ENCODE measurements around the gene CENPP.

Gene CENPP

GRCh38 chr9:92503156-92503555 lies 177.4 kb downstream of the CENPP start:
- H3K27me3 ChIP-seq (ENCODE audit: control insufficient read depth, insufficient read depth, low read length), result no peaks in the 10 kb centered on the region
- H3K36me3 ChIP-seq (ENCODE audit: control insufficient read depth, insufficient read depth, low read length), result no peaks in the 10 kb centered on the region
- TF ChIP-seq, protein P1, sequence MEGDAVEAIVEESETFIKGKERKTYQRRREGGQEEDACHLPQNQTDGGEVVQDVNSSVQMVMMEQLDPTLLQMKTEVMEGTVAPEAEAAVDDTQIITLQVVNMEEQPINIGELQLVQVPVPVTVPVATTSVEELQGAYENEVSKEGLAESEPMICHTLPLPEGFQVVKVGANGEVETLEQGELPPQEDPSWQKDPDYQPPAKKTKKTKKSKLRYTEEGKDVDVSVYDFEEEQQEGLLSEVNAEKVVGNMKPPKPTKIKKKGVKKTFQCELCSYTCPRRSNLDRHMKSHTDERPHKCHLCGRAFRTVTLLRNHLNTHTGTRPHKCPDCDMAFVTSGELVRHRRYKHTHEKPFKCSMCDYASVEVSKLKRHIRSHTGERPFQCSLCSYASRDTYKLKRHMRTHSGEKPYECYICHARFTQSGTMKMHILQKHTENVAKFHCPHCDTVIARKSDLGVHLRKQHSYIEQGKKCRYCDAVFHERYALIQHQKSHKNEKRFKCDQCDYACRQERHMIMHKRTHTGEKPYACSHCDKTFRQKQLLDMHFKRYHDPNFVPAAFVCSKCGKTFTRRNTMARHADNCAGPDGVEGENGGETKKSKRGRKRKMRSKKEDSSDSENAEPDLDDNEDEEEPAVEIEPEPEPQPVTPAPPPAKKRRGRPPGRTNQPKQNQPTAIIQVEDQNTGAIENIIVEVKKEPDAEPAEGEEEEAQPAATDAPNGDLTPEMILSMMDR (IDR thresholded peaks at IDR 0.05), result no peak
- no peak overlapping the region for H3K4me2 ChIP-seq (ENCODE audit: low read length)
- no peaks in the 10 kb centered on the region for H3K79me2 ChIP-seq
- H3K9ac ChIP-seq, result no peak overlapping the region
- H3K27ac ChIP-seq, result no peak overlapping the region
- H3K4me1 ChIP-seq, result no peaks in the 10 kb centered on the region
- no peak overlapping the region for H2AFZ ChIP-seq
- no peaks in the 10 kb centered on the region for H3K9me3 ChIP-seq (ENCODE audit: control insufficient read depth, low read length)
- no peak overlapping the region for H3K4me3 ChIP-seq (ENCODE audit: low read depth, low read length)

GRCh38 chr9:92504881-92505280 lies 179.1 kb downstream of the CENPP start:
- no peaks in the 10 kb centered on the region for H3K79me2 ChIP-seq
- H3K4me3 ChIP-seq (ENCODE audit: low read depth, low read length), result no peak overlapping the region
- TF ChIP-seq, protein P1 (IDR thresholded peaks at IDR 0.05), result no peak
- no peaks in the 10 kb centered on the region for H3K9me3 ChIP-seq (ENCODE audit: control insufficient read depth, low read length)
- H3K36me3 ChIP-seq (ENCODE audit: control insufficient read depth, insufficient read depth, low read length), result no peaks in the 10 kb centered on the region
- no peaks in the 10 kb centered on the region for H3K4me1 ChIP-seq
- no peak overlapping the region for H3K9ac ChIP-seq
- no peak overlapping the region for H3K4me2 ChIP-seq (ENCODE audit: low read length)
- H2AFZ ChIP-seq, result no peak overlapping the region
- H3K27me3 ChIP-seq (ENCODE audit: control insufficient read depth, insufficient read depth, low read length), result no peaks in the 10 kb centered on the region
- H3K27ac ChIP-seq, result no peak overlapping the region

GRCh38 chr9:92506184-92506857 lies 180.6 kb downstream of the CENPP start:
- Histone ChIP-seq H3K27me3 (ENCODE audit: control insufficient read depth, insufficient read depth, low read length) (no peaks in the 10 kb centered on the region), H3K4me1 (no peaks in the 10 kb centered on the region), H3K36me3 (ENCODE audit: control insufficient read depth, insufficient read depth, low read length) (no peaks in the 10 kb centered on the region), H3K27ac (no peak overlapping the region), H3K9ac (no peak overlapping the region), H3K4me3 (ENCODE audit: low read depth, low read length) (no peak overlapping the region), H3K79me2 (no peaks in the 10 kb centered on the region), H3K9me3 (ENCODE audit: control insufficient read depth, low read length) (no peaks in the 10 kb centered on the region), H2AFZ (no peak overlapping the region), H3K4me2 (ENCODE audit: low read length) (no peak overlapping the region)
- TF ChIP-seq, protein P1 (IDR thresholded peaks at IDR 0.05), result no peak

GRCh38 chr9:92507005-92507404 lies 181.3 kb downstream of the CENPP start:
- TF ChIP-seq, protein P1 (IDR thresholded peaks at IDR 0.05), result no peak
- Histone ChIP-seq H3K9me3 (ENCODE audit: control insufficient read depth, low read length) (no peaks in the 10 kb centered on the region), H3K4me2 (ENCODE audit: low read length) (no peak overlapping the region), H3K36me3 (ENCODE audit: control insufficient read depth, insufficient read depth, low read length) (no peaks in the 10 kb centered on the region), H3K4me1 (no peaks in the 10 kb centered on the region), H3K79me2 (no peaks in the 10 kb centered on the region), H3K4me3 (ENCODE audit: low read depth, low read length) (no peak overlapping the region), H3K27ac (no peak overlapping the region), H3K9ac (no peak overlapping the region), H2AFZ (no peak overlapping the region), H3K27me3 (ENCODE audit: control insufficient read depth, insufficient read depth, low read length) (no peaks in the 10 kb centered on the region)

DNA sequence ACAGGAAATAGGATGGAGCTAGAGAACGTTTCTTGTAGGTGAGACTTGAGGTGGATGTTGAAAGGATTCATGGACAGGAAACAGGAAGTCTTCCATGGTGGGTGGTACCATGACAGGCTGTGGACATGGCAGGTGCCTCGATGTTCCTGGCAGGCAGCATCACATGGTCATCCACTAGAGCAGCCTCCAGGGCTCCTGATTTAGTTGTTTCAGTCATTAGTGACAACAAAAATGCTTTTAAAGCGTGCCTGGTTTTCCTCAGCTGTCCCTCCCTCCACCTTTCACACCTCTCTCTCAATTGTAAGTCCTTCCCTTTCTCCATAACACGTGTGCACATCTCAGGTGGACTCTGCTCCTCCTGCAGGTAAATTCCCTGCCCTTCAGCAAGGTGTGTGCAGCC lies 181.7 kb downstream of the CENPP start:
- H3K9ac ChIP-seq, result no peak overlapping the region
- no peaks in the 10 kb centered on the region for H3K36me3 ChIP-seq (ENCODE audit: control insufficient read depth, insufficient read depth, low read length)
- H3K79me2 ChIP-seq, result no peaks in the 10 kb centered on the region
- no peaks in the 10 kb centered on the region for H3K9me3 ChIP-seq (ENCODE audit: control insufficient read depth, low read length)
- no peaks in the 10 kb centered on the region for H3K4me1 ChIP-seq
- H3K27me3 ChIP-seq (ENCODE audit: control insufficient read depth, insufficient read depth, low read length), result no peaks in the 10 kb centered on the region
- no peak overlapping the region for H2AFZ ChIP-seq
- TF ChIP-seq, protein P1 (IDR thresholded peaks at IDR 0.05), result no peak
- no peak overlapping the region for H3K4me3 ChIP-seq (ENCODE audit: low read depth, low read length)
- H3K27ac ChIP-seq, result no peak overlapping the region
- H3K4me2 ChIP-seq (ENCODE audit: low read length), result no peak overlapping the region
